Suprapubic skin (tissue), 4 donors: Measurements from ENCODE around the gene NCL. TPM values are rescaled to one million over a fixed set of nuclear protein-coding genes. Genes with fewer than 3 reads are reported as not detected.

Experiments used
- DNase-seq, 2 donors: peaks; one replicate each; pipeline ENCODE4 v3.0.0-alpha.2; 2019; ENCODE audit warnings: low spot score in 2 of 2
- H3K27ac ChIP-seq: fragments of 200-600 bp; sonication (generic); one replicate; pipeline ENCODE4 v1.5.1; 2019
- H3K27me3 ChIP-seq: fragments of 200-600 bp; sonication (generic); one replicate; pipeline ENCODE4 v1.5.1; 2019
- H3K36me3 ChIP-seq: fragments of 200-600 bp; sonication (generic); one replicate; pipeline ENCODE4 v1.5.1; 2019
- H3K4me1 ChIP-seq: fragments of 200-600 bp; sonication (generic); one replicate; pipeline ENCODE4 v1.5.1; 2019
- H3K4me3 ChIP-seq: fragments of 200-600 bp; sonication (generic); one replicate; pipeline ENCODE4 v1.5.1; 2019; ENCODE audit warnings: mild to moderate bottlenecking
- H3K9me3 ChIP-seq: fragments of 200-600 bp; sonication (generic); one replicate; pipeline ENCODE4 v1.5.1; 2019
- EP300 ChIP-seq: sonication (generic); formaldehyde crosslinking; IDR thresholded peaks from one replicate; pipeline ENCODE4 v1.6.1; 2017; ENCODE audit warnings: antibody characterized with exemption
- POLR2A ChIP-seq, 2 donors: fragments of 450-650 bp; IDR thresholded peaks; one replicate each; pipeline ENCODE4 v1.6.1; 2017; ENCODE audit warnings: antibody characterized with exemption in 2 of 2, mild to moderate bottlenecking in 2 of 2, moderate library complexity in 2 of 2
- POLR2AphosphoS5 ChIP-seq, 3 donors: sonication (generic); formaldehyde crosslinking; IDR thresholded peaks; one replicate each; pipeline ENCODE4 v1.6.1; 2017; ENCODE audit warnings: antibody characterized with exemption in 3 of 3
- WGBS: methylation state at CpG from one replicate; pipeline ENCODE4 v1.1.5; 2018; 5-methylcytosine and 5-hydroxymethylcytosine counted together
- total RNA-seq, 4 donors: library from RNA; depleted of rRNA; stranded (reverse); fragments of >200 nt; gene quantifications; one replicate each; pipeline ENCODE4 v1.1.0, GENCODE V29; 2016
- TF ChIP-seq, protein P1 (sequence below), 2 donors: fragments of 200-600 bp in 1 of 2; fragments of 450-650 bp in 1 of 2; sonication (generic) in 1 of 2; IDR thresholded peaks; one replicate each; pipeline ENCODE4 v1.5.1; 2016 to 2019; ENCODE audit warnings: antibody characterized with exemption in 2 of 2, mild to moderate bottlenecking in 1 of 2, moderate library complexity in 1 of 2

The NCL gene
- total RNA-seq, 4 donors from 2014 or later = 142 to 384 (median 205) TPM

DNA sequence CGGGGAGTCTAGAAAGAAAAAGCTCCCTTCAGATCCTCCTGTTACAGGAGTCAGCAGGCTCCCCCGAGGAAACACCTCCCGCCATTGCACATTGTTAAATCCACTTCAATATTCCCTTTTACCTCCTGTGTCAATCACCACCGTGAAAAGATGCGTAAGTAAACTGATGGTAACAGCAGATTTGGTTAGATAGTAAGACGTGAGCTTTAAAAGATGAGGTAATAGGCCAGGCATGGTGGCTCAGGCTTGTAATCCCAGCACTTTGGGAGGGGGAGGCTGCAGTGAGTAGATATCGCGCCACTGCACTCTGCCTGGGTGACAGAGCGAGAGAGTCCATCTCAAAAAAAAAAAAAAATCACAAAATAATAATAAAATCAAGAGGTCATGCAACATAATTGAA lies 15.2 kb upstream of the NCL start:
- no peak for DNase-seq
- Histone ChIP-seq H3K36me3 (no peaks in the 10 kb centered on the region), H3K27me3 (no peaks in the 10 kb centered on the region), H3K4me1 (peaks cover 11% of the 10 kb centered on the region), H3K27ac (no peak overlapping the region), H3K4me3 (no peak overlapping the region), H3K9me3 (no peaks in the 10 kb centered on the region)
- no peak for TF ChIP-seq POLR2AphosphoS5 (IDR thresholded peaks at IDR 0.05)
- TF ChIP-seq POLR2A (IDR thresholded peaks at IDR 0.05) = no peak
- TF ChIP-seq, protein P1, sequence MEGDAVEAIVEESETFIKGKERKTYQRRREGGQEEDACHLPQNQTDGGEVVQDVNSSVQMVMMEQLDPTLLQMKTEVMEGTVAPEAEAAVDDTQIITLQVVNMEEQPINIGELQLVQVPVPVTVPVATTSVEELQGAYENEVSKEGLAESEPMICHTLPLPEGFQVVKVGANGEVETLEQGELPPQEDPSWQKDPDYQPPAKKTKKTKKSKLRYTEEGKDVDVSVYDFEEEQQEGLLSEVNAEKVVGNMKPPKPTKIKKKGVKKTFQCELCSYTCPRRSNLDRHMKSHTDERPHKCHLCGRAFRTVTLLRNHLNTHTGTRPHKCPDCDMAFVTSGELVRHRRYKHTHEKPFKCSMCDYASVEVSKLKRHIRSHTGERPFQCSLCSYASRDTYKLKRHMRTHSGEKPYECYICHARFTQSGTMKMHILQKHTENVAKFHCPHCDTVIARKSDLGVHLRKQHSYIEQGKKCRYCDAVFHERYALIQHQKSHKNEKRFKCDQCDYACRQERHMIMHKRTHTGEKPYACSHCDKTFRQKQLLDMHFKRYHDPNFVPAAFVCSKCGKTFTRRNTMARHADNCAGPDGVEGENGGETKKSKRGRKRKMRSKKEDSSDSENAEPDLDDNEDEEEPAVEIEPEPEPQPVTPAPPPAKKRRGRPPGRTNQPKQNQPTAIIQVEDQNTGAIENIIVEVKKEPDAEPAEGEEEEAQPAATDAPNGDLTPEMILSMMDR (IDR thresholded peaks at IDR 0.05) = no peak
- TF ChIP-seq EP300 = no peak
- WGBS = 90% methylated on average over 9 of the region's 9 CpGs

DNA sequence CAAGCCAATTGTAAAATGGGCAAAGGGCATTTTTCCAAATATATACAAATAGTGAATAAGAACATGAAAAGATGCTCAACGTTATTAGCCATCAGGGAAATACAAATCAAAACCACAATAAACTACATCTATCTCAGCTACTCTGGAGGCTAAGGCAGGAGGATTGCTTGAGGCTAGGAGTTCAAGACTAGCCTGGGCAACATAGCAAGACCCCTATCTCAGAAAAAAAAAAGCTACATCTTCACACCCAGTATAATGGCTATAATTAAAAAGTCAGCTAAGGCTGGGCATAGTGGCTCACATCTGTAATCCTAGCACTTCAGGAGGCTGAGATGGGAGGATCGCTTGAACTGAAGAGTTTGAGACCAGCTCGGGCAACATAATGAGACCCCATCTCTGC lies 12.6 kb upstream of the NCL start:
- Histone ChIP-seq H3K36me3 (no peaks in the 10 kb centered on the region), H3K27me3 (no peaks in the 10 kb centered on the region), H3K27ac (no peak overlapping the region), H3K4me1 (no peaks in the 10 kb centered on the region), H3K9me3 (no peaks in the 10 kb centered on the region), H3K4me3 (no peak overlapping the region)
- no peak for DNase-seq
- no peak for TF ChIP-seq POLR2A (IDR thresholded peaks at IDR 0.05)
- 79% methylated on average over 3 of the region's 3 CpGs for WGBS

DNA sequence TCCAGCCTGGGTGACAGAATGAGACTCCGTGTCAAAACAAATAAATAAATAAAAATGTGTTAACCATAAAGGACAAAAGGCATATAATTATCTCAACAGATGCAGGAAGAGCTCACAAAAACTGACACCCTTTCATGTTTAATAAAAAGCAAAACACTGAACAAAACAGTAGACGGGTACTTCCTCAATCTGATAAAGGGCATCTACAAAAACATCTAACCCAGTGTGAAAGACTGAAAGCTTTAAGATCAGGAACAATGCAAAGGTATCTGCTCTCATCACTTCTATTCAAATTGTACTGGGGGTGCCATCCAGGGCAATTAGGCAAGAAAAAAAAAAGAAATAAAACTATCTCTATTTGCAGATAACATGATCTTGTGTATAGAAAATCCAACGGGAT lies 11.7 kb upstream of the NCL start:
- Histone ChIP-seq H3K4me1 (no peaks in the 10 kb centered on the region), H3K9me3 (no peaks in the 10 kb centered on the region), H3K36me3 (no peaks in the 10 kb centered on the region), H3K4me3 (no peak overlapping the region), H3K27ac (no peak overlapping the region), H3K27me3 (no peaks in the 10 kb centered on the region)
- no peak for DNase-seq
- TF ChIP-seq POLR2AphosphoS5 (IDR thresholded peaks at IDR 0.05) (no peak), POLR2A (IDR thresholded peaks at IDR 0.05) (no peak), EP300 (no peak)
- TF ChIP-seq, protein P1 (IDR thresholded peaks at IDR 0.05) = no peak
- 63% methylated on average over 3 of the region's 3 CpGs for WGBS

DNA sequence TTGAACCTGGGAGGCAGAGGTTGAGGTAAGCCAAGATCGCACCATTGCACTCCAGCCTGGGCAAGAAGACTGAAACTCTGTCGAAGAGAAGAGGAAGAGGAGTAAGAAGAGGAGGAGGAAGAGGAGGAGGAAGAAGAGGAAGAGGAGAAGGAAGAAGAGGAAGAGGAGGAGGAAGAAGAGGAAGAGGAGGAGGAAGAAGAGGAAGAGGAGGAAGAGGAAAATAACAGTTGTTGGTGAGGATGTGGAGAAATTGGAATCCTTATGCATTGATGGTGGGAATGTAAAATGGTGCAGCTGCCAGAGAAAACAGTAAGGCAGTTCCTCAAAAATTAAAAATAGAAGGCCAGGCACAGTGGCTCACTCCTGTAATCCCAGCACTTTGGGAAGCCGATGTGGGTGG lies 8.5 kb upstream of the NCL start:
- Histone ChIP-seq H3K27me3 (no peaks in the 10 kb centered on the region), H3K4me3 (no peak overlapping the region), H3K9me3 (no peaks in the 10 kb centered on the region), H3K36me3 (no peaks in the 10 kb centered on the region), H3K27ac (no peak overlapping the region), H3K4me1 (no peaks in the 10 kb centered on the region)
- 84% methylated on average over 3 of the region's 3 CpGs for WGBS
- TF ChIP-seq, protein P1 (IDR thresholded peaks at IDR 0.05) = no peak
- TF ChIP-seq EP300 = no peak
- no peak for TF ChIP-seq POLR2A (IDR thresholded peaks at IDR 0.05)
- TF ChIP-seq POLR2AphosphoS5 (IDR thresholded peaks at IDR 0.05) = no peak
- no peak for DNase-seq

DNA sequence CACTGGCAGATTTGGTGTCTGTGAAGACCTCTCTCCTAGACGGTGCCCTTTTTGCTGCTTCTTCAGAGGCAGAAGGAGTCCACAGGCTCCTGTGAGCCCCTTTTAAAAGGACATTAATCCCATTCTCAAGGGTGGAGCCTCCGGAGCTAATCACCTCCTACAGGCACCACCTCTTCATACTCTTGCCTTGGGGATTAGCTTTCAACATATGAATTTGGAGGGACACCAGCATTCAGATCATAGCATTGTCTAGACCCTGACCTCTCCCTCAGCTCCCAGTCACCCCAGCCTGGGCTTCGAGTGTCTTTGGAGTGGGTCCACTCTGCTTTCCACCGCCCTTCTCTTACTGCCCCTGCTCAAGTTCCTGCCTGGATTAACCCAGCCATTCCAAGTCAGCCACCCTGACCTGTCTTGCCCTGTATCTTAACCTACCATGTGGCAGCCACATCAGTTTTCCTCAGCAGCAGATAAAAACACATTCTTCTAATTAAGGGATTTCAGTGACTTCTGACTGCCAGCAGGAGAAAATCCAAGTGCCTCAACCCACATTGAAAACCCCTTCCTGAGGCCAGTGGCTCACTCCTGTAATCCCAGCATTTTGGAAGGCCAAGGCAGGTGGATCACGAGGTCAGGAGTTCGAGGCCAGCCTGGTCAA lies 6.1 kb upstream of the NCL start:
- peaks cover 4% of the 10 kb centered on the region for H3K4me1 ChIP-seq
- no peak for DNase-seq
- 68% methylated on average over 6 of the region's 6 CpGs for WGBS
- TF ChIP-seq, protein P1 (IDR thresholded peaks at IDR 0.05) = no peak
- no peak for TF ChIP-seq EP300
- TF ChIP-seq POLR2AphosphoS5 (IDR thresholded peaks at IDR 0.05) = no peak
- TF ChIP-seq POLR2A (IDR thresholded peaks at IDR 0.05) = no peak
- no peaks in the 10 kb centered on the region for H3K9me3 ChIP-seq
- no peak overlapping the region for H3K4me3 ChIP-seq
- no peaks in the 10 kb centered on the region for H3K36me3 ChIP-seq
- H3K27ac ChIP-seq = no peak overlapping the region
- no peaks in the 10 kb centered on the region for H3K27me3 ChIP-seq

DNA sequence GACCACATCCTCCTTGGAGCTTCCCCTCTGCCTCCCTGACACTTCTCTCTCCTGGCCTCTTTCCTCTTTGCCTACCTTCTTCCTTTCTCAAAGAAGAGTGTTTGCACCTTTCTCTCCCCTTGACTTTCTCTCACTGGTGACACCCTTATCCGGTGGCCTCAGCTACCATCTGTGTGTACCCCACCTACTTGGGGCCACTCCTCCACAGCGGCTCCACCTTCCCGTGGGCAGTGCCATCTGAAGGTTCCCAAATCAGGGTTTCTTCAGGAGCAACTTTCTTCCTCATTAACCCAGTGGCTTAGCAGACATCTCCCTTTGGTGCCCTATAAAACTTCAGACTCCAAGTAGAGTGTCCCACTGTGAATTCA lies 5.3 kb upstream of the NCL start:
- Histone ChIP-seq H3K4me3 (no peak overlapping the region), H3K4me1 (peaks cover 8% of the 10 kb centered on the region), H3K36me3 (no peaks in the 10 kb centered on the region), H3K27ac (no peak overlapping the region), H3K27me3 (no peaks in the 10 kb centered on the region), H3K9me3 (no peaks in the 10 kb centered on the region)
- peak in 1 of 2 donors; percentile 21 for DNase-seq
- WGBS = 61% methylated on average over 3 of the region's 3 CpGs
- TF ChIP-seq EP300 = no peak
- TF ChIP-seq POLR2AphosphoS5 (IDR thresholded peaks at IDR 0.05) = no peak
- TF ChIP-seq, protein P1 (IDR thresholded peaks at IDR 0.05) = no peak
- no peak for TF ChIP-seq POLR2A (IDR thresholded peaks at IDR 0.05)
